Measurements from ENCODE around the gene AMH. TPM values are rescaled to one million over a fixed set of nuclear protein-coding genes. Genes with fewer than 3 reads are reported as not detected.

The AMH gene
- total and polyA plus RNA-seq, 2 experiments from 2014 or later: 1.9 to 6.8 TPM

DNA sequence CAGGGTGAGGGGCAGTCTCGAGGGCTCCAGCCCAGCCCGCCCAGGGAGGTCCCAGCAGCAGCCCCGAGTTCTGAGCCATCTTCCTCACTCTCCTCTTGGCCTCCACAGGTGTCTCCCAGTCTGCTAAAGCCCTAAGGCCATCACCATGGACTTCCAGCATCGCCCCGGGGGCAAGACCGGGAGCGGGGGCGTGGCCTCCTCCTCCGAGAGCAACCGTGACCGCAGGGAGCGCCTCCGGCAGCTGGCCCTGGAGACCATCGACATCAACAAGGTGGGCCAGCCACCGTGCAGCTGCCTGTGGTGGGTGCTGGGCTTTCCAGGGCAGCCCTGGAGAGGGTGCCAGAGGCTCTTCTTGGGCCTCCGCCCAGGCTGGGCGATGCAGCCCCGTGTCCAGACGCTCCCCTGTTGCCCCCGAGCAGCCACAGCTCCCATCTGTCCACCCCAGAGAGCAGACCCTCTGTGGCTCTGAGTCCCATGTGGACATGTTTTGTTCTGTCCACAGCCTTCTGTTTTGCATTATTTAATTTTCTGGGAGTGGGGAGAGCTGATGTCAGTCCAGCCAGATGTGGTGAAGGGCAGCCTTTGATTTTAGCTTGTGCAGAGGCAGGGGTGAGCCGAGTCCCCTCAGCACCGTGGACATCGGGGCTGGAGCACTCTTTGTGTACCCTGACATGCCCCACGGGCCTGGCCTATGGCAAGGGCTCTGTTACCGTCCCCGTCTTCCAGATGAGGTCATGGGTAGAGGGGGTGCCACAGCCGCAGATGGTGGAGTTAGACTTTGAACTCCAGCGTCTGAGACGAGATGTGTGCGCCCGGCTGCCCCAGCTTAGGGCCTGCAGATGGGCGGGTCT is 5.6 kb upstream of the AMH start (continued):
- TF ChIP-seq EZH2 (IDR thresholded peaks at IDR 0.05; ENCODE audit: low read depth, unreplicated experiment): no peak
- TF ChIP-seq CREB1 (CRISPR knock-in tag; IDR thresholded peaks at IDR 0.05; ENCODE audit: low read depth): no peak
- TF ChIP-seq NANOG (IDR thresholded peaks at IDR 0.05; ENCODE audit: borderline replicate concordance): no peak
- TF ChIP-seq, protein P1, sequence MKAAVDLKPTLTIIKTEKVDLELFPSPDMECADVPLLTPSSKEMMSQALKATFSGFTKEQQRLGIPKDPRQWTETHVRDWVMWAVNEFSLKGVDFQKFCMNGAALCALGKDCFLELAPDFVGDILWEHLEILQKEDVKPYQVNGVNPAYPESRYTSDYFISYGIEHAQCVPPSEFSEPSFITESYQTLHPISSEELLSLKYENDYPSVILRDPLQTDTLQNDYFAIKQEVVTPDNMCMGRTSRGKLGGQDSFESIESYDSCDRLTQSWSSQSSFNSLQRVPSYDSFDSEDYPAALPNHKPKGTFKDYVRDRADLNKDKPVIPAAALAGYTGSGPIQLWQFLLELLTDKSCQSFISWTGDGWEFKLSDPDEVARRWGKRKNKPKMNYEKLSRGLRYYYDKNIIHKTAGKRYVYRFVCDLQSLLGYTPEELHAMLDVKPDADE (IDR thresholded peaks at IDR 0.05): no peak

DNA sequence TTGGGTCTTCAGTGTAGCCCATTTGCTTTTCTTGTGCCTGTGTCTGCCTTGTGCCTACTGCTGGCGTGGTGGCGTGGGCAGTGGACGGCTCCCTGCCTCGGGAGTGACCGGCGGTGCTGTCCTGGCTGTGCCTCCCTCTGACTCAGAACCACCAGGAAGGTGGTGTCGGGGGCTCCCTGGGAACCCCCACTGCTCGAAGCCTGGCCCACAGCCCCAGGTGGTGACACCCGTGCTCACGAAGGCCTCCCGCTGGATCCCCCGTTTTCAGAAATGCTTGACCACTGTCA is 5.1 kb upstream of the AMH start:
- H3K36me3 ChIP-seq (ENCODE audit: insufficient read depth): peaks cover 13% of the 10 kb centered on the region
- H3K9me2 ChIP-seq (ENCODE audit: insufficient read depth): no peaks in the 10 kb centered on the region
- Mint-ChIP-seq H3K9me3 (no peaks in the 10 kb centered on the region), H3K4me1 (peaks cover 23% of the 10 kb centered on the region), H3K27me3 (ENCODE audit: insufficient read depth, low read depth, poor library complexity) (peaks cover 2% of the 10 kb centered on the region), H3K27ac (no peak overlapping the region), H3K4me3 (no peak overlapping the region), H3K36me3 (ENCODE audit: low read depth) (peaks cover 54% of the 10 kb centered on the region)
- peaks cover 17% of the 10 kb centered on the region for H3K4me1 ChIP-seq (ENCODE audit: insufficient read depth)
- H2AFZ ChIP-seq: no peak overlapping the region
- peaks cover 36% of the 10 kb centered on the region for H4K20me1 ChIP-seq (replicated peaks; ENCODE audit: insufficient read depth)
- H3K79me2 ChIP-seq (replicated peaks; ENCODE audit: insufficient read depth): peaks cover 48% of the 10 kb centered on the region
- H3K27ac ChIP-seq (ENCODE audit: low read depth): no peak overlapping the region
- no peak overlapping the region for H3K4me3 ChIP-seq
- ATAC-seq (no peak), DNase-seq (ENCODE audit: low spot score) (no peak)
- H3K4me2 ChIP-seq: no peak overlapping the region
- H3K27me3 ChIP-seq (ENCODE audit: insufficient read depth): no peaks in the 10 kb centered on the region
- H3F3A ChIP-seq (replicated peaks; ENCODE audit: low read depth): 0 out of 2 replicates have a peak, but pooled peaks cover 8% of the 10 kb centered on the region
- TF ChIP-seq ZNF331 (CRISPR knock-in tag; IDR thresholded peaks at IDR 0.05; ENCODE audit: low read depth): no peak
- TF ChIP-seq JUNB (IDR thresholded peaks at IDR 0.05; ENCODE audit: unreplicated experiment): no peak
- TF ChIP-seq ZNF114 (CRISPR knock-in tag; IDR thresholded peaks at IDR 0.05): no peak

DNA sequence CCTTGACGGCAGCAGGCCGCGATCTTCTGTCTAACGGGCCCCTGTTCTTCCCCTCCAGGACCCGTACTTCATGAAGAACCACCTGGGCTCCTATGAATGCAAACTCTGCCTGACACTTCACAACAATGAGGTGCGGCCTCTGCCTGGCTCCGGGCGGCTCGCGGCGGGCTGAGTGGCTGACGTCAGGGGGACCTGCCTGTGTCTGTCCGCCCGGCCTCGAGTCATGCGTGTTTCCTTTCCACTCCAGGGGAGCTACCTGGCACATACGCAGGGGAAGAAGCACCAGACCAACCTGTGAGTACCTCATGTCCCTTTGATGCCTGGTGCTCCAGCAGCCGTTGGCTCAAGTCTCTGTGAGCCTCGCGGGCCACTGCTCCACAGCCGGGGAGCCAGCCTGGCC is 4.6 kb upstream of the AMH start:
- H3K27ac ChIP-seq (ENCODE audit: low read depth): no peak overlapping the region
- no peak overlapping the region for H2AFZ ChIP-seq
- H3K79me2 ChIP-seq (replicated peaks; ENCODE audit: insufficient read depth): peaks cover 43% of the 10 kb centered on the region
- no peaks in the 10 kb centered on the region for H3K9me3 Mint-ChIP-seq
- H3K27me3 Mint-ChIP-seq (ENCODE audit: insufficient read depth, low read depth, poor library complexity): peaks cover 2% of the 10 kb centered on the region
- H3K4me2 ChIP-seq: no peak overlapping the region
- TF ChIP-seq, protein P2, sequence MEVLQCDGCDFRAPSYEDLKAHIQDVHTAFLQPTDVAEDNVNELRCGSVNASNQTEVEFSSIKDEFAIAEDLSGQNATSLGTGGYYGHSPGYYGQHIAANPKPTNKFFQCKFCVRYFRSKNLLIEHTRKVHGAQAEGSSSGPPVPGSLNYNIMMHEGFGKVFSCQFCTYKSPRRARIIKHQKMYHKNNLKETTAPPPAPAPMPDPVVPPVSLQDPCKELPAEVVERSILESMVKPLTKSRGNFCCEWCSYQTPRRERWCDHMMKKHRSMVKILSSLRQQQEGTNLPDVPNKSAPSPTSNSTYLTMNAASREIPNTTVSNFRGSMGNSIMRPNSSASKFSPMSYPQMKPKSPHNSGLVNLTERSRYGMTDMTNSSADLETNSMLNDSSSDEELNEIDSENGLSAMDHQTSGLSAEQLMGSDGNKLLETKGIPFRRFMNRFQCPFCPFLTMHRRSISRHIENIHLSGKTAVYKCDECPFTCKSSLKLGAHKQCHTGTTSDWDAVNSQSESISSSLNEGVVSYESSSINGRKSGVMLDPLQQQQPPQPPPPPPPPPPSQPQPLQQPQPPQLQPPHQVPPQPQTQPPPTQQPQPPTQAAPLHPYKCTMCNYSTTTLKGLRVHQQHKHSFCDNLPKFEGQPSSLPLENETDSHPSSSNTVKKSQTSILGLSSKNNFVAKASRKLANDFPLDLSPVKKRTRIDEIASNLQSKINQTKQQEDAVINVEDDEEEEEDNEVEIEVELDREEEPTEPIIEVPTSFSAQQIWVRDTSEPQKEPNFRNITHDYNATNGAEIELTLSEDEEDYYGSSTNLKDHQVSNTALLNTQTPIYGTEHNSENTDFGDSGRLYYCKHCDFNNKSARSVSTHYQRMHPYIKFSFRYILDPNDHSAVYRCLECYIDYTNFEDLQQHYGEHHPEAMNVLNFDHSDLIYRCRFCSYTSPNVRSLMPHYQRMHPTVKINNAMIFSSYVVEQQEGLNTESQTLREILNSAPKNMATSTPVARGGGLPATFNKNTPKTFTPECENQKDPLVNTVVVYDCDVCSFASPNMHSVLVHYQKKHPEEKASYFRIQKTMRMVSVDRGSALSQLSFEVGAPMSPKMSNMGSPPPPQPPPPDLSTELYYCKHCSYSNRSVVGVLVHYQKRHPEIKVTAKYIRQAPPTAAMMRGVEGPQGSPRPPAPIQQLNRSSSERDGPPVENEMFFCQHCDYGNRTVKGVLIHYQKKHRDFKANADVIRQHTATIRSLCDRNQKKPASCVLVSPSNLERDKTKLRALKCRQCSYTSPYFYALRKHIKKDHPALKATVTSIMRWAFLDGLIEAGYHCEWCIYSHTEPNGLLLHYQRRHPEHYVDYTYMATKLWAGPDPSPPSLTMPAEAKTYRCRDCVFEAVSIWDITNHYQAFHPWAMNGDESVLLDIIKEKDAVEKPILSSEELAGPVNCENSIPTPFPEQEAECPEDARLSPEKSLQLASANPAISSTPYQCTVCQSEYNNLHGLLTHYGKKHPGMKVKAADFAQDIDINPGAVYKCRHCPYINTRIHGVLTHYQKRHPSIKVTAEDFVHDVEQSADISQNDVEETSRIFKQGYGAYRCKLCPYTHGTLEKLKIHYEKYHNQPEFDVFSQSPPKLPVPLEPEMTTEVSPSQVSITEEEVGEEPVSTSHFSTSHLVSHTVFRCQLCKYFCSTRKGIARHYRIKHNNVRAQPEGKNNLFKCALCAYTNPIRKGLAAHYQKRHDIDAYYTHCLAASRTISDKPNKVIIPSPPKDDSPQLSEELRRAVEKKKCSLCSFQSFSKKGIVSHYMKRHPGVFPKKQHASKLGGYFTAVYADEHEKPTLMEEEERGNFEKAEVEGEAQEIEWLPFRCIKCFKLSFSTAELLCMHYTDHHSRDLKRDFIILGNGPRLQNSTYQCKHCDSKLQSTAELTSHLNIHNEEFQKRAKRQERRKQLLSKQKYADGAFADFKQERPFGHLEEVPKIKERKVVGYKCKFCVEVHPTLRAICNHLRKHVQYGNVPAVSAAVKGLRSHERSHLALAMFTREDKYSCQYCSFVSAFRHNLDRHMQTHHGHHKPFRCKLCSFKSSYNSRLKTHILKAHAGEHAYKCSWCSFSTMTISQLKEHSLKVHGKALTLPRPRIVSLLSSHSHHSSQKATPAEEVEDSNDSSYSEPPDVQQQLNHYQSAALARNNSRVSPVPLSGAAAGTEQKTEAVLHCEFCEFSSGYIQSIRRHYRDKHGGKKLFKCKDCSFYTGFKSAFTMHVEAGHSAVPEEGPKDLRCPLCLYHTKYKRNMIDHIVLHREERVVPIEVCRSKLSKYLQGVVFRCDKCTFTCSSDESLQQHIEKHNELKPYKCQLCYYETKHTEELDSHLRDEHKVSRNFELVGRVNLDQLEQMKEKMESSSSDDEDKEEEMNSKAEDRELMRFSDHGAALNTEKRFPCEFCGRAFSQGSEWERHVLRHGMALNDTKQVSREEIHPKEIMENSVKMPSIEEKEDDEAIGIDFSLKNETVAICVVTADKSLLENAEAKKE (CRISPR knock-in tag; IDR thresholded peaks at IDR 0.05): no peak
- TF ChIP-seq ZNF114 (CRISPR knock-in tag; IDR thresholded peaks at IDR 0.05) (no peak), POLR2AphosphoS5 (IDR thresholded peaks at IDR 0.05; ENCODE audit: low read depth) (no peak), NANOG (IDR thresholded peaks at IDR 0.05; ENCODE audit: borderline replicate concordance) (no peak)
- peaks cover 13% of the 10 kb centered on the region for H3K4me1 ChIP-seq (ENCODE audit: insufficient read depth)
- H3K4me3 Mint-ChIP-seq: no peak overlapping the region
- H3K27ac Mint-ChIP-seq: no peak overlapping the region
- peaks cover 13% of the 10 kb centered on the region for H3K36me3 ChIP-seq (ENCODE audit: insufficient read depth)
- H3K27me3 ChIP-seq (ENCODE audit: insufficient read depth): no peaks in the 10 kb centered on the region
- no peak overlapping the region for H3K4me3 ChIP-seq
- H3K9me2 ChIP-seq (ENCODE audit: insufficient read depth): no peaks in the 10 kb centered on the region
- H3K4me1 Mint-ChIP-seq: peaks cover 21% of the 10 kb centered on the region
- H4K20me1 ChIP-seq (replicated peaks; ENCODE audit: insufficient read depth): peaks cover 31% of the 10 kb centered on the region
- 0 out of 2 replicates have a peak, but pooled peaks cover 8% of the 10 kb centered on the region for H3F3A ChIP-seq (replicated peaks; ENCODE audit: low read depth)
- ATAC-seq: no peak
- DNase-seq (ENCODE audit: low spot score): no peak
- H3K36me3 Mint-ChIP-seq (ENCODE audit: low read depth): peaks cover 54% of the 10 kb centered on the region

All from GM23338 (cell line).